HEK293 (cell line): ENCODE measurements around the gene HIP1.
A peak's percentile ranks its signal among the peaks of the same experiment; 100 is the strongest.

ENCODE experiments used
- CTCF ChIA-PET: fragments of 350-600 bp; formaldehyde crosslinking; extraction: SDS; loops from one replicate; lab custom pipeline; 2021; ENCODE audit warnings: antibody characterized with exemption; lab: Yijun Ruan, JAX
- POLR2A ChIA-PET: fragments of 300-600 bp; formaldehyde crosslinking; extraction: SDS; loops from one replicate; lab custom pipeline; 2020; ENCODE audit warnings: antibody characterized with exemption, inconsistent platforms; lab: Yijun Ruan, JAX
- H3K27ac ChIP-seq: fragments of 200-500 bp; sonication (Bioruptor generic); 2 replicates; pipeline ENCODE4 v1.5.1; 2014; ENCODE audit warnings: low read depth, low read length, control low read depth, inconsistent platforms; ENCODE audit errors: extremely low read depth
- H3K36me3 ChIP-seq, 2 experiments: fragments of 200-500 bp in 1 of 2; sonication (Bioruptor generic) in 1 of 2; 1 replicate in 1 of 2; 2 replicates in 1 of 2; pipeline ENCODE4 v1.5.1; 2014 to 2017; ENCODE audit warnings: inconsistent platforms in 2 of 2, low read length in 2 of 2; ENCODE audit not compliant: control insufficient read depth in 2 of 2, insufficient read depth in 1 of 2
- H3K4me1 ChIP-seq: fragments of 200-500 bp; sonication (Bioruptor generic); 2 replicates; pipeline ENCODE4 v1.5.1; 2014; ENCODE audit warnings: mild to moderate bottlenecking, low read length, inconsistent platforms; ENCODE audit not compliant: control insufficient read depth, insufficient read depth
- H3K4me3 ChIP-seq: 2 replicates; pipeline ENCODE4 v1.5.1; 2011; ENCODE audit warnings: low read depth, mild to moderate bottlenecking, control low read depth, low read length, moderate library complexity
- H3K9me3 ChIP-seq: fragments of 200-500 bp; sonication (Bioruptor generic); 2 replicates; pipeline ENCODE4 v1.5.1; 2014; ENCODE audit warnings: low read depth, low read length, inconsistent platforms; ENCODE audit not compliant: control insufficient read depth, insufficient read depth
- GFI1B ChIP-seq: fragments of 450-650 bp; formaldehyde crosslinking; IDR thresholded peaks from 2 replicates; pipeline ENCODE4 v1.5.1; 2016; ENCODE audit warnings: missing biosample characterization, missing genetic modification characterization
- GLIS1 ChIP-seq: fragments of 450-650 bp; formaldehyde crosslinking; IDR thresholded peaks from 2 replicates; pipeline ENCODE4 v1.5.1; 2016; ENCODE audit warnings: missing biosample characterization, missing genetic modification characterization
- KLF16 ChIP-seq: fragments of 450-650 bp; formaldehyde crosslinking; IDR thresholded peaks from 2 replicates; pipeline ENCODE4 v1.5.1; 2017; ENCODE audit warnings: missing biosample characterization, missing genetic modification characterization
- KLF9 ChIP-seq: fragments of 450-650 bp; formaldehyde crosslinking; IDR thresholded peaks from 2 replicates; pipeline ENCODE4 v1.5.1; 2016; ENCODE audit warnings: missing biosample characterization, missing genetic modification characterization, low read depth
- SETDB1 ChIP-seq: IDR thresholded peaks from one replicate; pipeline ENCODE4 v1.6.1; 2017; ENCODE audit warnings: mild to moderate bottlenecking, low read length, moderate library complexity, mixed read lengths; ENCODE audit not compliant: insufficient read length
- ZFP37 ChIP-seq: fragments of 450-650 bp; formaldehyde crosslinking; IDR thresholded peaks from 2 replicates; pipeline ENCODE4 v1.5.1; 2016; ENCODE audit warnings: missing biosample characterization, missing genetic modification characterization
- ZIC2 ChIP-seq: fragments of 450-650 bp; formaldehyde crosslinking; IDR thresholded peaks from 2 replicates; pipeline ENCODE4 v1.5.1; 2016; ENCODE audit warnings: missing biosample characterization, missing genetic modification characterization
- ZNF133 ChIP-seq: fragments of 450-650 bp; formaldehyde crosslinking; IDR thresholded peaks from 2 replicates; pipeline ENCODE4 v1.5.1; 2016; ENCODE audit warnings: missing biosample characterization, missing genetic modification characterization
- ZNF138 ChIP-seq: fragments of 450-650 bp; formaldehyde crosslinking; IDR thresholded peaks from 2 replicates; pipeline ENCODE4 v1.5.1; 2016; ENCODE audit warnings: missing biosample characterization, missing genetic modification characterization, borderline replicate concordance
- ZNF146 ChIP-seq: fragments of 450-650 bp; formaldehyde crosslinking; IDR thresholded peaks from 2 replicates; pipeline ENCODE4 v1.5.1; 2016; ENCODE audit warnings: missing biosample characterization, missing genetic modification characterization
- ZNF16 ChIP-seq: fragments of 450-650 bp; formaldehyde crosslinking; IDR thresholded peaks from 2 replicates; pipeline ENCODE4 v1.5.1; 2016; ENCODE audit warnings: low read depth, missing biosample characterization, missing genetic modification characterization
- ZNF19 ChIP-seq: fragments of 450-650 bp; formaldehyde crosslinking; IDR thresholded peaks from 2 replicates; pipeline ENCODE4; 2016; ENCODE audit warnings: missing biosample characterization, missing genetic modification characterization, low read depth
- ZNF223 ChIP-seq: fragments of 450-650 bp; formaldehyde crosslinking; IDR thresholded peaks from 2 replicates; pipeline ENCODE4 v1.5.1; 2016; ENCODE audit warnings: missing biosample characterization, missing genetic modification characterization
- ZNF302 ChIP-seq: fragments of 450-650 bp; formaldehyde crosslinking; IDR thresholded peaks from 2 replicates; pipeline ENCODE4 v1.5.1; 2016; ENCODE audit warnings: missing biosample characterization, missing genetic modification characterization, low read depth
- ZNF37A ChIP-seq: fragments of 450-650 bp; IDR thresholded peaks from 2 replicates; pipeline ENCODE4 v1.5.1; 2018; ENCODE audit warnings: missing biosample characterization, missing genetic modification characterization
- ZNF473 ChIP-seq: fragments of 450-650 bp; formaldehyde crosslinking; IDR thresholded peaks from 2 replicates; pipeline ENCODE4 v1.5.1; 2017; ENCODE audit warnings: missing biosample characterization, missing genetic modification characterization
- ZNF645 ChIP-seq: fragments of 450-650 bp; formaldehyde crosslinking; IDR thresholded peaks from 2 replicates; pipeline ENCODE4; 2016; ENCODE audit warnings: missing biosample characterization, missing genetic modification characterization
- ZNF654 ChIP-seq: fragments of 450-650 bp; formaldehyde crosslinking; IDR thresholded peaks from 2 replicates; pipeline ENCODE4 v1.5.1; 2016; ENCODE audit warnings: low read depth, missing biosample characterization, missing genetic modification characterization
- ZNF660 ChIP-seq: fragments of 450-650 bp; IDR thresholded peaks from 2 replicates; pipeline ENCODE4 v1.5.1; 2018; ENCODE audit warnings: missing biosample characterization, mild to moderate bottlenecking, missing genetic modification characterization
- ZSCAN16 ChIP-seq: fragments of 450-650 bp; formaldehyde crosslinking; IDR thresholded peaks from 2 replicates; pipeline ENCODE4 v1.5.1; 2016; ENCODE audit warnings: missing biosample characterization, missing genetic modification characterization
- TF ChIP-seq, protein P1 (sequence below): fragments of 450-650 bp; formaldehyde crosslinking; IDR thresholded peaks from 2 replicates; pipeline ENCODE4 v1.5.1; 2017; ENCODE audit warnings: missing biosample characterization, missing genetic modification characterization
- TF ChIP-seq, protein P2 (sequence below): fragments of 450-650 bp; formaldehyde crosslinking; IDR thresholded peaks from 2 replicates; pipeline ENCODE4 v1.5.1; 2017; ENCODE audit warnings: missing biosample characterization, missing genetic modification characterization
- TF ChIP-seq, protein P3 (sequence below): fragments of 450-650 bp; formaldehyde crosslinking; IDR thresholded peaks from 2 replicates; pipeline ENCODE4 v1.5.1; 2016; ENCODE audit warnings: missing biosample characterization, missing genetic modification characterization

Gene HIP1

GRCh38 chr7:75646571-75647102, 92.1 kb downstream of the HIP1 start:
- CTCF ChIA-PET: no interaction called here
- H3K27ac ChIP-seq: no peak overlapping the region

DNA sequence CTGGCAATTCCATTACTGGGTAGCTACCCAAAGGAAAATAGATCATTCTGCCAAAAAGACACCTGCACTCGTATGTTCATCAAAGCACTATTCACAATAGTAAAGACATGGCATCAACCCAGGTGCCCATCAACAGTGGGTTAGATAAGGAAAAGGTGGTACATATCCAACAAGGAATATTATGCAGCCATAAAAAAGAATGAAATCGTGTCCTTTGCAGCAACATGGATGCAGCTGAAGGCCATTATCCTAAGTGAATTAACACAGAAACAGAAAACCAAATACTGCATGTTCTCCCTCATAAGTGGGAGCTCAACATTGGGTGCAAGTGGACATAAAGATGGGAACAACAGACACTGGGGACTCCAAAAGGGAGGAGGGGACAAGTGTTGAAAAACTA, 93.2 kb downstream of the HIP1 start:
- no peaks in the 10 kb centered on the region for H3K9me3 ChIP-seq
- H3K4me3 ChIP-seq: no peak overlapping the region
- ChIA-PET POLR2A (no interaction called here), CTCF (interaction anchor here (0.7 kb wide), 1 partner anchor 326 kb away, joined by 3 read pairs; no protein-coding TSS in a partner anchor)
- H3K36me3 ChIP-seq: no peaks in the 10 kb centered on the region
- peak; percentile 72 for TF ChIP-seq ZNF146 (tag by site-specific recombination)
- TF ChIP-seq, protein P1, sequence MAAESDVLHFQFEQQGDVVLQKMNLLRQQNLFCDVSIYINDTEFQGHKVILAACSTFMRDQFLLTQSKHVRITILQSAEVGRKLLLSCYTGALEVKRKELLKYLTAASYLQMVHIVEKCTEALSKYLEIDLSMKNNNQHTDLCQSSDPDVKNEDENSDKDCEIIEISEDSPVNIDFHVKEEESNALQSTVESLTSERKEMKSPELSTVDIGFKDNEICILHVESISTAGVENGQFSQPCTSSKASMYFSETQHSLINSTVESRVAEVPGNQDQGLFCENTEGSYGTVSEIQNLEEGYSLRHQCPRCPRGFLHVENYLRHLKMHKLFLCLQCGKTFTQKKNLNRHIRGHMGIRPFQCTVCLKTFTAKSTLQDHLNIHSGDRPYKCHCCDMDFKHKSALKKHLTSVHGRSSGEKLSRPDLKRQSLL (tag by site-specific recombination): no peak
- H3K27ac ChIP-seq: no peak overlapping the region
- H3K4me1 ChIP-seq: no peaks in the 10 kb centered on the region

More at GRCh38 chr7:75646571-75647102, 92.1 kb downstream of the HIP1 start:
- Histone ChIP-seq H3K4me1 (no peaks in the 10 kb centered on the region), H3K4me3 (no peak overlapping the region), H3K9me3 (no peaks in the 10 kb centered on the region)
- TF ChIP-seq ZIC2 (tag by site-specific recombination) (peak; percentile 49), ZSCAN16 (tag by site-specific recombination) (no peak)
- TF ChIP-seq, all 188 proteins: peak for 1
- no peaks in the 10 kb centered on the region for H3K36me3 ChIP-seq
- POLR2A ChIA-PET: interaction anchor here (0.6 kb wide), 1 partner anchor 12 kb away, joined by 4 read pairs; no protein-coding TSS in a partner anchor

DNA sequence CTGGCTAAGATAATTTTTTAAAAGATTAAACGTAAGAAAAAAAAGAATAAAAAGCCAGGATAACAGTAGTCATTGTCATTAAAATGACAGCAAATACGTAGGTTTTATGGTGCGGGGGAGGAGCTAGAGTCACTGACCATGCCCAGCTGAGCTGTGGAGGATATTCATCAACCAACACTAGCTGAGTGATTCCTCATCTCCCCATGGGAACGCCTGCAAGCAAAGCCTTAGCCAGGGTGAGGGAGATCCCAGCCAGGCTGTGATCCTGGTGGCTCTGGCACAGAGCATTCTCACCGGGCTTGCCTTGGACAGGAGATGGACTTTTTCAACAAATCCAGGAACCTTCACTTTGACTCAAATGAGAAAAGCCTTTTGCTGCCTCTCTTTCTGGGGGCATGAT, 94.2 kb downstream of the HIP1 start:
- H3K4me3 ChIP-seq: no peak overlapping the region
- TF ChIP-seq ZNF645 (tag by site-specific recombination): no peak
- no peak for TF ChIP-seq ZNF223 (tag by site-specific recombination)
- TF ChIP-seq, protein P2, sequence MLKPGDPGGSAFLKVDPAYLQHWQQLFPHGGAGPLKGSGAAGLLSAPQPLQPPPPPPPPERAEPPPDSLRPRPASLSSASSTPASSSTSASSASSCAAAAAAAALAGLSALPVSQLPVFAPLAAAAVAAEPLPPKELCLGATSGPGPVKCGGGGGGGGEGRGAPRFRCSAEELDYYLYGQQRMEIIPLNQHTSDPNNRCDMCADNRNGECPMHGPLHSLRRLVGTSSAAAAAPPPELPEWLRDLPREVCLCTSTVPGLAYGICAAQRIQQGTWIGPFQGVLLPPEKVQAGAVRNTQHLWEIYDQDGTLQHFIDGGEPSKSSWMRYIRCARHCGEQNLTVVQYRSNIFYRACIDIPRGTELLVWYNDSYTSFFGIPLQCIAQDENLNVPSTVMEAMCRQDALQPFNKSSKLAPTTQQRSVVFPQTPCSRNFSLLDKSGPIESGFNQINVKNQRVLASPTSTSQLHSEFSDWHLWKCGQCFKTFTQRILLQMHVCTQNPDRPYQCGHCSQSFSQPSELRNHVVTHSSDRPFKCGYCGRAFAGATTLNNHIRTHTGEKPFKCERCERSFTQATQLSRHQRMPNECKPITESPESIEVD (tag by site-specific recombination): no peak
- no peak for TF ChIP-seq ZNF133
- no peaks in the 10 kb centered on the region for H3K4me1 ChIP-seq
- POLR2A ChIA-PET: no interaction called here
- H3K36me3 ChIP-seq: no peaks in the 10 kb centered on the region
- CTCF ChIA-PET: no interaction called here
- H3K27ac ChIP-seq: no peak overlapping the region
- H3K9me3 ChIP-seq: no peaks in the 10 kb centered on the region

- no peaks in the 10 kb centered on the region for H3K9me3 ChIP-seq
- POLR2A ChIA-PET: no interaction called here
- H3K36me3 ChIP-seq: no peaks in the 10 kb centered on the region
- CTCF ChIA-PET: no interaction called here
- no peak overlapping the region for H3K4me3 ChIP-seq
- H3K4me1 ChIP-seq: no peaks in the 10 kb centered on the region
- no peak overlapping the region for H3K27ac ChIP-seq
- TF ChIP-seq ZFP37 (tag by site-specific recombination) (no peak), SETDB1 (peak; percentile 67), ZNF37A (tag by site-specific recombination) (no peak), ZNF138 (no peak), ZNF654 (tag by site-specific recombination) (peak; percentile 45), GLIS1 (tag by site-specific recombination) (no peak), GFI1B (tag by site-specific recombination) (no peak), KLF9 (tag by site-specific recombination) (peak; percentile 57), ZNF302 (tag by site-specific recombination) (no peak), ZNF473 (tag by site-specific recombination) (no peak), ZNF16 (tag by site-specific recombination) (no peak), KLF16 (0 out of 2 replicates have a peak, but pooled peaks have one; percentile 46), ZNF19 (tag by site-specific recombination) (no peak), ZNF660 (tag by site-specific recombination) (0 out of 2 replicates have a peak, but pooled peaks have one; percentile 14)
- TF ChIP-seq, protein P3, sequence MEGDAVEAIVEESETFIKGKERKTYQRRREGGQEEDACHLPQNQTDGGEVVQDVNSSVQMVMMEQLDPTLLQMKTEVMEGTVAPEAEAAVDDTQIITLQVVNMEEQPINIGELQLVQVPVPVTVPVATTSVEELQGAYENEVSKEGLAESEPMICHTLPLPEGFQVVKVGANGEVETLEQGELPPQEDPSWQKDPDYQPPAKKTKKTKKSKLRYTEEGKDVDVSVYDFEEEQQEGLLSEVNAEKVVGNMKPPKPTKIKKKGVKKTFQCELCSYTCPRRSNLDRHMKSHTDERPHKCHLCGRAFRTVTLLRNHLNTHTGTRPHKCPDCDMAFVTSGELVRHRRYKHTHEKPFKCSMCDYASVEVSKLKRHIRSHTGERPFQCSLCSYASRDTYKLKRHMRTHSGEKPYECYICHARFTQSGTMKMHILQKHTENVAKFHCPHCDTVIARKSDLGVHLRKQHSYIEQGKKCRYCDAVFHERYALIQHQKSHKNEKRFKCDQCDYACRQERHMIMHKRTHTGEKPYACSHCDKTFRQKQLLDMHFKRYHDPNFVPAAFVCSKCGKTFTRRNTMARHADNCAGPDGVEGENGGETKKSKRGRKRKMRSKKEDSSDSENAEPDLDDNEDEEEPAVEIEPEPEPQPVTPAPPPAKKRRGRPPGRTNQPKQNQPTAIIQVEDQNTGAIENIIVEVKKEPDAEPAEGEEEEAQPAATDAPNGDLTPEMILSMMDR (tag by site-specific recombination): 0 out of 2 replicates have a peak, but pooled peaks have one; percentile 12
These were observed 95.8 kb downstream of the HIP1 start for GRCh38 chr7:75642810-75643486.
